HG02852 (cell line): ENCODE results near the gene CCDC91.

Experiments
- ATAC-seq: cut with Tn5 transposase; IDR thresholded peaks from one replicate; pipeline ENCODE4 v1.9.1; 2021; ENCODE audit warnings: mild to moderate bottlenecking, moderate library complexity; ENCODE audit not compliant: unreplicated experiment

Gene CCDC91

DNA sequence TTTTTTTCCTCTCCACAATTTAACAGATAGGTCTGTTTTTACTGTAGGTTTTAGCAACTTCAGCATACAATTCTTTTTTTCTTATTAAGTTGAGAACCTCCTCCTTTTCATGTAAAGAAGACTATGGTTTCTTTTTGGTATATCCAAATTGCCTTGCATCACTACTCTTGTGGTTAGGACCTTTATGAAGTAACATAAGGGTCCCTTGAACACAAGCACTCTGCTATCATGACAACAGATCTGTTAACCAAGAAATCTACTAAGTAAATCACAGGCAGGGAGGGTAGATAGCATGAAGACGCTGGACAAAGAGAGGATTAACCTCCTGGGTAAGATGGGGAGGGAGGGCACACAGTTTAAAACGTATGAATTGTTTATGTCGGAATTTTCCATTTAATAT is 380.6 kb downstream of the CCDC91 start:
- no peak for ATAC-seq

DNA sequence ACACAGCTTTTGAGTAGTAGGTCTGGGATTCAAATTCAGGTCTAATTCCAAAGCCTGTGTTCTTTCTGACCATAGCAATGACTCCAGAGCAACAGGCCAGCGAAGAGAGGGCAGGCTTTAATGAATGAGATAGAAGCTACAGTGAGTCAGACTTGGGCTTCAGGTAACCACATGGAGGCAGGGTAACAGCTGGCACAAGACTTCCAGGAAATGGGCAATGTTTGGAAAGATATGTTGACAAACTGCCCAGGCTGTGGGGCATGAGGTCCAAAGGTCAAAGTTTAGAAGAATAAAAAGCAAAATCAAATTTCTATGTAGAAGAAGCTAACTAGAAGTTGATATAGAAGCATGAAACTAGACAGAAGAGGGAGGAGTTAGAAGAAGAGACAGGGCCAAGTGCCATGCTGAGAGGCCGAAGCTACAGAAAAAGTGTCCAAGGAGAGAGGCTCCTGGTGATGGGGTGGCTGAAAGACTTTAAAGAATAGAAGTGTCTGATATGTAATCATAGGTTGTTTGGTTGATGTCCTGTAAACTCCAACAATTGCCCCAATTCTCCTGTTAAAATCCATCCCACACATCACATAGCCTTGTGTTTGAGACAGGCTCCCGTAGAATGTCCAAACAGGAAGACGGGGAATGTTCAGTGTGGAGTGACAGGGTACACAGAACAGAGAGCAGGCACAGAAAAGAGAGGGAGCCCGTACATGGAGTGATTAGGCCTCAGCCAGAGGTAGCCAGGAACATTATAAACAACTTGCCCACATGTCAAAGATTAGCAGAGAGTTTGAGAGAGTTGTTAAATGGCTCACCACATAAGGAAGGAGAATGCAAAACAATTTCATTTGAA is 384.7 kb downstream of the CCDC91 start:
- ATAC-seq = no peak

DNA sequence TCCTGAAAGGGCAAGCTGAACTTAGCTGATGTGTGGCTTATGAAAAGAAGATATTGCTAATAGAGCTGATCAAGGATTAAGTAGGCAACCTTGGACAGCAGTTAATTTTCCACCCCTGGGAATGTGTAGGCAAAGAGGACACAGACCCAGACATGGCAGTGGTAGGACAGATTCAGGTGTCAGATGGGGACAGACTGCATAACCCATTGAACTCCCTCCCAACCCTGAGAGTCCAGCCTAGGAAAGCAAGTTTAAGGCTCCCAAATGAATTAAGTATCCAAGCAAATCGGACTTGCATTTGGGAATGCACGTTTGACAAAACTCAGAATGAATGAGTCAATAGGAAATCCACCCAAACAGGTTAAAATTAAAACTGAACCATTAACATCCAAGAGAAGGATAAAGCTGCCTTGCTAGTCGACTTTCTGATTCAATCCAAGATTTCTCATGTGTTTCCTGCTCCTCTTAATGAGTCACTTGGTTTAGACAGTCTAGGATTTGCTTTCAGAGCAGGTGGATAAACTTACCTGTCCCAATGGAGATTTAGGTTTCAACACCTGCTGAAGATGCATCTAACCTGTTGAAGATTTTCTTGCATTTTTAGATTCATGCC is 385.4 kb downstream of the CCDC91 start:
- ATAC-seq = no peak

DNA sequence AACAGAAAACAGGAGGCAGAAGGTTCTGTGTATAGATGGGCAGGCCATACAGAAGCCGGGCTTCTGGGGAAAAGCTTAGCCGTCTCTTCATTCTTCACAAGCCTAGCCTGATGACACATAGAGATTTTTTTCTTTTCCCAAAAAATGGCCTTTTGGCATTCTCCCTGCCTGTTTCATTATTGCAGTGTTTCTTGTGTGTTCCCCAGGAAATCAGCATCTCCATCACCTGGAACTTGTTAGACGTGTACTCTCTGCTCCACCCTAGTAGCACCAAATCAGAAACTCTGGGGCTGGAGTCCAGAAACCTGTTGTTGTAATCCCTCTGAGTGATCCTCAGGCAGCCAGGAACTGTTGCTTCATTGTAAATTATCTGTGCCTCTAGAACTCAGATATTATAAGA is 388.1 kb downstream of the CCDC91 start:
- no peak for ATAC-seq

DNA sequence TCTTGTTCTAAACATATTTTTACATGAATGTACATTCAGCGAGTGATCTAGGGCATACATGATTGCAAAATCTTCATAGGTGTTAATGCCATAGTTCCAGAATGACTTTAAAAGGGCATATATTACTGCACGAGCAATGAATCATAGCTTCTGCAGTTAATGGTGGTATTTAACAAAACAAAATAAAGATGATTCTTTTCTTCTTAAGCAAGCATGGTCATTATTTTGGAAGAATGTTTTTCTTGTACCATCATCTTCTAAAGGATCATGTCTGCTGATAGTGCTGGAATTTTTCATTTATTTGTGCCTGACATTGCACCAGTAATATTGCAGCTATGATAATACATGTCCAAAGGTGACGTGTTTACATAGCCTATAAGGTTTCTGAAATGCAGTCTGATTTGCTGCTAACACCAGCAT is 388.6 kb downstream of the CCDC91 start:
- ATAC-seq = no peak

DNA sequence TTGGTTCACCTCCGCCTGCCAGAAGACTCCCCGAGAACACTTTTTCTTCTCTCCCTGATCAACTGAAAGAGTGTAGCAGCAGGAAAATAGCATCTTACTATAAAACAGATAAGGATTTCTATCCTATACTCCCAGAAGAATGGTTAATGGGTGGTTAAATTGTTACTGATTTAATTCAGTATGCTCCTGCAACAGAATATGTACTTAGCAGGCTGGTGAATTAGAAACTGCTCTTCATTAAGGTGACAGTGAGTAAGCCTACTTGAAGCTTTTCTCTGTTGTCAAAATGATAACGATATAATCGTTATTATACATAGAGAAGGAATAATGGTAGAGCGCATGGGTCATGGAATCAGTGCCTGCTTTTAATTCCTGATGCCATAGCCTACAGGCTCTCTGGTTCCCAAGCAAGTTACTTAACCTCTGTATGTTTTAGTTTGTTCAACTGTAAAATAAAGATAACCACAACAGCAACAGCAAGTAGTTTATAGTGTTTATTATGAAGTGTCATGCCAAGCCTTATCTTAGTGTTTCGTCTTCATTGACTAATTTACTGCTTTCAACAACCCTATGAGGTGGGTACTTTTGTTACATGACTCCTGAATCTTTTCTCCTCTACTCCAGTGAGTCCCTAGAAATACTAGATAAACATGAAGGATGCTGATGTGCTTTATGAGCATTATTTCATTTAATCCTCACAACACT is 392.6 kb downstream of the CCDC91 start:
- no peak for ATAC-seq

DNA sequence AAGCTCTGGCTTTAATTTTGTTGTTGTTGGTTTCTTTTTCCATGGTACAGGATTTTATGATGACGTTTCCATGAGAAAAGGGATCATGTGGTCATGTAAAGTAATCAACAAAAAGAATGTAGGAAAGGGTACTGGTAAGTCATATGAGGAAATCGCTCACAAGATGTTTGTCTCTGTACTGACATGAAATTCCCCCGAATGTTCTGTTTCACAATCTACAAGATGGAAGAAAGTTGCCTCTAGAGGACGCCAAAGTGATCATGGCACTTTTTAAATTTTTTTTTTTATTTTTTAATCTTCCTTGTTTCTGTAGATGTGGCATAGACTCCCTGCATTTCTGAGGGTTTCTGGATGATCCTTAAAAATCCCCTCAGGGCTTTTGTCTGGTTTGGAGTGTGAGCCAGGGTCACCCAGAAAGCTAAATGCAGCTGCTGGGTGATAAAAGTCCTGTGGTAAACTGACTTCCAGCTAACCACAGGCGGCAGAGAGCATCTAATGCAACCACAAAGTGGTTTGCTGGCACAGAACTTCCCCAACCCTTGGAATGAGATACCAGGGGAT is 393.5 kb downstream of the CCDC91 start:
- ATAC-seq = no peak

DNA sequence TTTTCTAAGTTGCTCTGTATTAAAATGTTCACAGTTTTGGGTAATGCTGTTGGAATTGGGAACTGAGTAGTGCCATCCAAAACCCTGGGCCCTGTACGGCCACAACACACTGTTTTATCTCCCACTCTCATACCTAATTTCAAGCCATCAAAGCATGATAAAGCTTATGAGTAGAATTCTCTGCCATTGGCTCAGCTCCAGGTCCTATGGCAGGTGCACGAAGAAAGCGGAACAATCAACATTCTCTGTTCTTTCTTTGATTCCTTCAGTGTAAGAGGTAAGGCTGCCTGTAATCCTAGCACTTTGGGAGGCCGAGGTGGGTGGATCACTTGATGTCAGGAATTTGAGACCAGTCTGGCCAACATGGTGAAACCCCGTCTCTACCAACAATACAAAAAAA is 394.9 kb downstream of the CCDC91 start:
- no peak for ATAC-seq

DNA sequence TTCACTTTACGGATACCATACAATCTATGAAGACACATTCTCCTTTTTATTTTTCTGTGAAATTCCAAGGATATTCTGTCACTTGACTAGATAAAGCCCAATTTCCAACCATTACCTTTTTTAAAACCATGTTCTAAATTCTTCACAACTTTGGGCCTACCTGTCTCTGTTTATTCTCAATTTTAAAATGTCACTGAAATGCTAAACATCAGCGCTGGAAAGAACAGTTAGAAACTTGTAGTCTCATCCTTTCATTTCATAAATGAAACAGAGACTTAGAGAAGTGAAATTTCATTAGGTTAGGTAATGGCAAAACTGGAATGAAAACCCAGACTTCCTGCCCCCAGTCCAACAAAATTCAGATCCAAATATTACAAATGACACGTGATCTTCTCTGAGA is 396.2 kb downstream of the CCDC91 start:
- ATAC-seq = no peak

DNA sequence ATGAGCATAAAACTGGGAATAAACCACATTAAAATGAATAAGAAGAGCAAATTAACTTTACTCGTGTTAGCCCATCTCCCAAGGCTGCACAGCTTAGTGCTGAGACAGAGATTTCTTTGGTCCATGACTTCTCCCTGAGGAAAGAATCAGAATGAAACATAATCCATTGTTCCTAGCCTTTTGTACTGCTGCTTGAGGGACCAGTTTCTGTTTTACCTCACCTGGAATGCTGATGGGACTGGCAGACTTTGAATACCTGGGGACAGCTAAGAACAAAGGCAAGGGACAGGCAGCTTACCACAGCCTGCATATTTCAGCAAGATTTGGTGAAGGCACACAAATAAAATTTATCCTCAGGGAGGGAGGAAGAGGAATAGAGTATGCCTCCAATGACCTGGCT is 401.6 kb downstream of the CCDC91 start:
- no peak for ATAC-seq
